Measurements from ENCODE around the gene WNT10A.
A peak's percentile ranks its signal among the peaks of the same experiment; 100 is the strongest.
"Not testable (repeated sequence)": the region's sequence is repeated elsewhere in the genome, so short reads cannot be mapped to it uniquely, and the experiment has no call there.

WNT10A gene

GRCh38 chr2:218895326-218895725 is 14.7 kb downstream of the WNT10A start:
- no peak for DNase-seq

GRCh38 chr2:218895759-218896500 is 15.3 kb downstream of the WNT10A start:
- DNase-seq = no peak

GRCh38 chr2:218896501-218897393 is 16.1 kb downstream of the WNT10A start:
- peak; percentile 80 for DNase-seq

GRCh38 chr2:218897394-218898108 is 16.9 kb downstream of the WNT10A start:
- no peak for DNase-seq

GRCh38 chr2:218898109-218898878 is 17.6 kb downstream of the WNT10A start:
- peak; percentile 84 for DNase-seq

GRCh38 chr2:218899147-218899546 is 18.5 kb downstream of the WNT10A start:
- no peak for DNase-seq

- DNase-seq = no peak
Measured at GRCh38 chr2:218902427-218902826, 21.8 kb downstream of the WNT10A start.

- no peak for DNase-seq
Measured at GRCh38 chr2:218904176-218904575, 23.5 kb downstream of the WNT10A start.

- DNase-seq = peak; percentile 90
Measured at GRCh38 chr2:218908721-218909619, 28.3 kb downstream of the WNT10A start.

GRCh38 chr2:218910741-218911140 is 30.1 kb downstream of the WNT10A start:
- no peak for DNase-seq

- DNase-seq = no peak
Measured at GRCh38 chr2:218920504-218920903, 39.9 kb downstream of the WNT10A start.

- no peak for DNase-seq
Measured at GRCh38 chr2:218924757-218925156, 44.1 kb downstream of the WNT10A start.

GRCh38 chr2:218925434-218925833 is 44.8 kb downstream of the WNT10A start:
- DNase-seq = no peak

- DNase-seq = no peak
Measured at GRCh38 chr2:218927422-218927821, 46.8 kb downstream of the WNT10A start.

- DNase-seq = no peak
Measured at GRCh38 chr2:218927876-218928275, 47.2 kb downstream of the WNT10A start.

- not testable (repeated sequence) for DNase-seq
Measured at GRCh38 chr2:218930488-218930887, 49.8 kb downstream of the WNT10A start.

- DNase-seq = not testable (repeated sequence)
Measured at GRCh38 chr2:218931751-218932150, 51.1 kb downstream of the WNT10A start.
